Measurements from ENCODE around the gene SH2D1A. TPM values are rescaled to one million over a fixed set of nuclear protein-coding genes. Genes with fewer than 3 reads are reported as not detected.

SH2D1A gene
- polyA plus RNA-seq, 1 of the 3 experiments (the other 2 are of a cell fraction) = not detected

GRCh38 chrX:124344246-124344645 lies 2.1 kb upstream of the SH2D1A start:
- TF ChIP-seq, protein P1, sequence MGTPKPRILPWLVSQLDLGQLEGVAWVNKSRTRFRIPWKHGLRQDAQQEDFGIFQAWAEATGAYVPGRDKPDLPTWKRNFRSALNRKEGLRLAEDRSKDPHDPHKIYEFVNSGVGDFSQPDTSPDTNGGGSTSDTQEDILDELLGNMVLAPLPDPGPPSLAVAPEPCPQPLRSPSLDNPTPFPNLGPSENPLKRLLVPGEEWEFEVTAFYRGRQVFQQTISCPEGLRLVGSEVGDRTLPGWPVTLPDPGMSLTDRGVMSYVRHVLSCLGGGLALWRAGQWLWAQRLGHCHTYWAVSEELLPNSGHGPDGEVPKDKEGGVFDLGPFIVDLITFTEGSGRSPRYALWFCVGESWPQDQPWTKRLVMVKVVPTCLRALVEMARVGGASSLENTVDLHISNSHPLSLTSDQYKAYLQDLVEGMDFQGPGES (IDR thresholded peaks at IDR 0.05; ENCODE audit: low read depth, low read length) = no peak
- no peak for TF ChIP-seq TAF1 (IDR thresholded peaks at IDR 0.05; ENCODE audit: borderline replicate concordance, low read depth, low read length)
- TF ChIP-seq YY1 (IDR thresholded peaks at IDR 0.05; ENCODE audit: low read depth) = no peak
- TF ChIP-seq JUND (IDR thresholded peaks at IDR 0.05) = no peak
- no peak for TF ChIP-seq RFX5 (IDR thresholded peaks at IDR 0.05; ENCODE audit: low read length)
- TF ChIP-seq NRF1 (IDR thresholded peaks at IDR 0.05; ENCODE audit: low read depth, low read length) = no peak
- no peak for TF ChIP-seq NFIC (IDR thresholded peaks at IDR 0.05; ENCODE audit: borderline replicate concordance)
- TF ChIP-seq, protein P2, sequence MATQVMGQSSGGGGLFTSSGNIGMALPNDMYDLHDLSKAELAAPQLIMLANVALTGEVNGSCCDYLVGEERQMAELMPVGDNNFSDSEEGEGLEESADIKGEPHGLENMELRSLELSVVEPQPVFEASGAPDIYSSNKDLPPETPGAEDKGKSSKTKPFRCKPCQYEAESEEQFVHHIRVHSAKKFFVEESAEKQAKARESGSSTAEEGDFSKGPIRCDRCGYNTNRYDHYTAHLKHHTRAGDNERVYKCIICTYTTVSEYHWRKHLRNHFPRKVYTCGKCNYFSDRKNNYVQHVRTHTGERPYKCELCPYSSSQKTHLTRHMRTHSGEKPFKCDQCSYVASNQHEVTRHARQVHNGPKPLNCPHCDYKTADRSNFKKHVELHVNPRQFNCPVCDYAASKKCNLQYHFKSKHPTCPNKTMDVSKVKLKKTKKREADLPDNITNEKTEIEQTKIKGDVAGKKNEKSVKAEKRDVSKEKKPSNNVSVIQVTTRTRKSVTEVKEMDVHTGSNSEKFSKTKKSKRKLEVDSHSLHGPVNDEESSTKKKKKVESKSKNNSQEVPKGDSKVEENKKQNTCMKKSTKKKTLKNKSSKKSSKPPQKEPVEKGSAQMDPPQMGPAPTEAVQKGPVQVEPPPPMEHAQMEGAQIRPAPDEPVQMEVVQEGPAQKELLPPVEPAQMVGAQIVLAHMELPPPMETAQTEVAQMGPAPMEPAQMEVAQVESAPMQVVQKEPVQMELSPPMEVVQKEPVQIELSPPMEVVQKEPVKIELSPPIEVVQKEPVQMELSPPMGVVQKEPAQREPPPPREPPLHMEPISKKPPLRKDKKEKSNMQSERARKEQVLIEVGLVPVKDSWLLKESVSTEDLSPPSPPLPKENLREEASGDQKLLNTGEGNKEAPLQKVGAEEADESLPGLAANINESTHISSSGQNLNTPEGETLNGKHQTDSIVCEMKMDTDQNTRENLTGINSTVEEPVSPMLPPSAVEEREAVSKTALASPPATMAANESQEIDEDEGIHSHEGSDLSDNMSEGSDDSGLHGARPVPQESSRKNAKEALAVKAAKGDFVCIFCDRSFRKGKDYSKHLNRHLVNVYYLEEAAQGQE (IDR thresholded peaks at IDR 0.05; ENCODE audit: low read depth, low read length) = no peak
- TF ChIP-seq, protein P3, sequence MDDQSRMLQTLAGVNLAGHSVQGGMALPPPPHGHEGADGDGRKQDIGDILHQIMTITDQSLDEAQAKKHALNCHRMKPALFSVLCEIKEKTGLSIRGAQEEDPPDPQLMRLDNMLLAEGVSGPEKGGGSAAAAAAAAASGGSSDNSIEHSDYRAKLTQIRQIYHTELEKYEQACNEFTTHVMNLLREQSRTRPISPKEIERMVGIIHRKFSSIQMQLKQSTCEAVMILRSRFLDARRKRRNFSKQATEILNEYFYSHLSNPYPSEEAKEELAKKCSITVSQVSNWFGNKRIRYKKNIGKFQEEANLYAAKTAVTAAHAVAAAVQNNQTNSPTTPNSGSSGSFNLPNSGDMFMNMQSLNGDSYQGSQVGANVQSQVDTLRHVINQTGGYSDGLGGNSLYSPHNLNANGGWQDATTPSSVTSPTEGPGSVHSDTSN (IDR thresholded peaks at IDR 0.05) = no peak
- TF ChIP-seq, protein P4, sequence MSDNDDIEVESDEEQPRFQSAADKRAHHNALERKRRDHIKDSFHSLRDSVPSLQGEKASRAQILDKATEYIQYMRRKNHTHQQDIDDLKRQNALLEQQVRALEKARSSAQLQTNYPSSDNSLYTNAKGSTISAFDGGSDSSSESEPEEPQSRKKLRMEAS (IDR thresholded peaks at IDR 0.05; ENCODE audit: low read depth) = no peak
- TF ChIP-seq TEAD4 (IDR thresholded peaks at IDR 0.05; ENCODE audit: borderline replicate concordance, insufficient read depth) = no peak
- no peak for TF ChIP-seq ZBTB33 (IDR thresholded peaks at IDR 0.05; ENCODE audit: borderline replicate concordance, low read depth)
- TF ChIP-seq GABPA (IDR thresholded peaks at IDR 0.05; ENCODE audit: low read depth) = no peak
- no peak for TF ChIP-seq SMC3 (IDR thresholded peaks at IDR 0.05; ENCODE audit: low read depth, low read length)
- Histone ChIP-seq H3K9ac (no peak overlapping the region), H3K9me2 (no peaks in the 10 kb centered on the region), H3F3A (replicated peaks; ENCODE audit: insufficient read depth) (no peaks in the 10 kb centered on the region), H2AFZ (ENCODE audit: low read depth) (no peak overlapping the region), H3K4me3 (ENCODE audit: low read depth in 2 of 2, low read length in 1 of 2) (no peak overlapping the region), H3K27me3 (ENCODE audit: insufficient read depth) (no peaks in the 10 kb centered on the region), H3K27ac (ENCODE audit: low read depth in 2 of 2, low read length in 1 of 2) (no peak overlapping the region), H3K4me2 (no peak overlapping the region), H3K9me3 (no peaks in the 10 kb centered on the region), H3K36me3 (replicated peaks in 1 of 2; ENCODE audit: control insufficient read depth in 1 of 2, insufficient read depth in 2 of 2, low read length in 1 of 2) (no peaks in the 10 kb centered on the region), H3K4me1 (ENCODE audit: control insufficient read depth in 1 of 2, insufficient read depth in 2 of 2, low read depth in 1 of 2, low read length in 1 of 2) (no peaks in the 10 kb centered on the region), H4K20me1 (ENCODE audit: insufficient read depth) (no peaks in the 10 kb centered on the region), H3K79me2 (ENCODE audit: insufficient read depth) (no peaks in the 10 kb centered on the region)
- no peak for DNase-seq
- ChIA-PET POLR2A (no interaction called here), CTCF (no interaction called here)
- WGBS (ENCODE audit: low lambda C conversion rate) = 33% methylated on average over 4 of the region's 4 CpGs
